Liver (tissue), 9 donors: ENCODE measurements around the gene NHERF2. TPM values are rescaled to one million over a fixed set of nuclear protein-coding genes. Genes with fewer than 3 reads are reported as not detected.

Source experiments
- DNase-seq: peaks from one replicate; pipeline ENCODE4 v3.0.0-alpha.2; 2017; ENCODE audit warnings: low spot score
- H3K27ac ChIP-seq, 2 donors: one replicate each; pipeline ENCODE4 v1.7.0; 2013; ENCODE audit warnings: inconsistent platforms in 2 of 2, low read length in 2 of 2, control low read depth in 1 of 2, low read depth in 1 of 2, mild to moderate bottlenecking in 1 of 2
- H3K27me3 ChIP-seq, 4 donors: one replicate each; pipeline versions ENCODE4 v1.6.1 to v1.7.0; 2013; ENCODE audit warnings: low read length in 3 of 4, inconsistent platforms in 1 of 4, mild to moderate bottlenecking in 1 of 4, moderate library complexity in 1 of 4; ENCODE audit not compliant: control insufficient read depth in 4 of 4, insufficient read depth in 4 of 4
- H3K36me3 ChIP-seq, 4 donors: one replicate each; pipeline versions ENCODE4 v1.6.1 to v1.7.0; 2013; ENCODE audit warnings: low read length in 3 of 4, mild to moderate bottlenecking in 3 of 4, low read depth in 1 of 4, moderate library complexity in 1 of 4; ENCODE audit not compliant: control insufficient read depth in 4 of 4, insufficient read depth in 3 of 4
- H3K4me1 ChIP-seq, 4 donors: one replicate each; pipeline versions ENCODE4 v1.6.1 to v1.7.0; 2013; ENCODE audit warnings: low read length in 3 of 4, mild to moderate bottlenecking in 3 of 4, moderate library complexity in 1 of 4; ENCODE audit not compliant: control insufficient read depth in 4 of 4, insufficient read depth in 4 of 4
- H3K4me3 ChIP-seq, 3 donors: one replicate each; pipeline versions ENCODE4 v1.6.1 to v1.7.0; 2013; ENCODE audit warnings: low read length in 3 of 3, control low read depth in 1 of 3, low read depth in 1 of 3, mild to moderate bottlenecking in 1 of 3
- H3K9ac ChIP-seq, 2 donors: one replicate each; pipeline ENCODE4 v1.7.0; 2013; ENCODE audit warnings: low read length in 2 of 2, mild to moderate bottlenecking in 2 of 2, moderate library complexity in 2 of 2, control low read depth in 1 of 2, low read depth in 1 of 2
- H3K9me3 ChIP-seq, 4 donors: one replicate each; pipeline versions ENCODE4 v1.6.1 to v1.7.0; 2013; ENCODE audit warnings: low read length in 3 of 4; ENCODE audit not compliant: control insufficient read depth in 4 of 4
- EGR1 ChIP-seq, 2 donors: IDR thresholded peaks; 2 replicates each; pipeline ENCODE4 v1.6.1; 2016 to 2018; ENCODE audit warnings: antibody characterized with exemption in 2 of 2, low read depth in 2 of 2
- FOXA1 ChIP-seq: IDR thresholded peaks from 2 replicates; pipeline ENCODE4 v1.6.1; 2016; ENCODE audit warnings: antibody characterized with exemption
- FOXA2 ChIP-seq: IDR thresholded peaks from 2 replicates; pipeline ENCODE4 v1.6.1; 2016; ENCODE audit warnings: antibody characterized with exemption
- GABPA ChIP-seq, 2 donors: IDR thresholded peaks in 1 of 2; conservative IDR thresholded peaks in 1 of 2; 2 replicates each; pipeline ENCODE4 v1.6.1; 2016; ENCODE audit warnings: antibody characterized with exemption in 2 of 2, mild to moderate bottlenecking in 1 of 2, moderate library complexity in 1 of 2
- HNF4A ChIP-seq, 2 donors: conservative IDR thresholded peaks; 2 replicates each; pipeline ENCODE4 v1.6.1; 2016; ENCODE audit warnings: antibody characterized with exemption in 2 of 2, mild to moderate bottlenecking in 2 of 2
- HNF4G ChIP-seq: IDR thresholded peaks from 2 replicates; pipeline ENCODE4 v1.6.1; 2016; ENCODE audit warnings: antibody characterized with exemption
- JUND ChIP-seq, 2 donors: IDR thresholded peaks; 2 replicates each; pipeline ENCODE4 v1.6.1; 2016; ENCODE audit warnings: antibody characterized with exemption in 2 of 2
- NR2F2 ChIP-seq: IDR thresholded peaks from 2 replicates; pipeline ENCODE4 v1.6.1; 2016; ENCODE audit warnings: antibody characterized with exemption
- RAD21 ChIP-seq, 2 donors: IDR thresholded peaks; 2 replicates each; pipeline ENCODE4 v1.6.1; 2016; ENCODE audit warnings: antibody characterized with exemption in 2 of 2, mild to moderate bottlenecking in 2 of 2
- RXRA ChIP-seq, 2 donors: IDR thresholded peaks; 2 replicates each; pipeline ENCODE4 v1.6.1; 2017 to 2018; ENCODE audit warnings: antibody characterized with exemption in 2 of 2, mild to moderate bottlenecking in 1 of 2
- SP1 ChIP-seq: IDR thresholded peaks from 2 replicates; pipeline ENCODE4 v1.6.1; 2018; ENCODE audit warnings: antibody characterized with exemption, mild to moderate bottlenecking
- TAF1 ChIP-seq: conservative IDR thresholded peaks from 2 replicates; pipeline ENCODE4 v1.6.1; 2016; ENCODE audit warnings: antibody characterized with exemption, mild to moderate bottlenecking
- YY1 ChIP-seq: IDR thresholded peaks from 2 replicates; pipeline ENCODE4 v1.6.1; 2016; ENCODE audit warnings: antibody characterized with exemption, mild to moderate bottlenecking
- WGBS: extraction: QIAGEN DNeasy Blood & Tissue Kit; methylation state at CpG from one replicate; pipeline ENCODE4 v1.1.7; 2013; 5-methylcytosine and 5-hydroxymethylcytosine counted together
- polyA plus RNA-seq, 2 donors: library from polyadenylated mRNA; stranded (reverse) in 1 of 2; unstranded in 1 of 2; fragments of 200-250 nt in 1 of 2; fragments of >200 nt in 1 of 2; fragmentation: Nextera tagmentation in 1 of 2; extraction: Ambion mirVana in 1 of 2; gene quantifications; one replicate each; pipeline versions ENCODE4 v1.2.1 to v1.2.3, GENCODE V29; 2013 to 2015
- total RNA-seq, 2 donors: library from RNA; depleted of rRNA; stranded (reverse); fragments of >200 nt; gene quantifications; one replicate each; pipeline ENCODE4 v1.2.3, GENCODE V29; 2014
- TF ChIP-seq, protein P1 (sequence below): IDR thresholded peaks from 2 replicates; pipeline ENCODE4 v1.6.1; 2016; ENCODE audit warnings: antibody characterized with exemption
- TF ChIP-seq, protein P2 (sequence below): IDR thresholded peaks from 2 replicates; pipeline ENCODE4 v1.6.1; 2016; ENCODE audit warnings: antibody characterized with exemption
- TF ChIP-seq, protein P3 (sequence below): IDR thresholded peaks from 2 replicates; pipeline ENCODE4 v1.6.1; 2016; ENCODE audit warnings: antibody characterized with exemption, mild to moderate bottlenecking
- TF ChIP-seq, protein P4 (sequence below): IDR thresholded peaks from 2 replicates; pipeline ENCODE4 v1.6.1; 2016; ENCODE audit warnings: antibody characterized with exemption
- TF ChIP-seq, protein P5 (sequence below): fragments of 150-350 bp; IDR thresholded peaks from 2 replicates; pipeline ENCODE4 v1.5.1; 2017; ENCODE audit warnings: improper control_type of control experiment, low read depth, low read length; ENCODE audit not compliant: missing input control
- donor health status: healthy.
- donor health status: healthy.
- donor health status: healthy.
- donor health status: healthy.
- donor health status: healthy.

The NHERF2 gene
- total and polyA plus RNA-seq, 4 donors = 36.6 to 205 (median 74.1) TPM

DNA sequence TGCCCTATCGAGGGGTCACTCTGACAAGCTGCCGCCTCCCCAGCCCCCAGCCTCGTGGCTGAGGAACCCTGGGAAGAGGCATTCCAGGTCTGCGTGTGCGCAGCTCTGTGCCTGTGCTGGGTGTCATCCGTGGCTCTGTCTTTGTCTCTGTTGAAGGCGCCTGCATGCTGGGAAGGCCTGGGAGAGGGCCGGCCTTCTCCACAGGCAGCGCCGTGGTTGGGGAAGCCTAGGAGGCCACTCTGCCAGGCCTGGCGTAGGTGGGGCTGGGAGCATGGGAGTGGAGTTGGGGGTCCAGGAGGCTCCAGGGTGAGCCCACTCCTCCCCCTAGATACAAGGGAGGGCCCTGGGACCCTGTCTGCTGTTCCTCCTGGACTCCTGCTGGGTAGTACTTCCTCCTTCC is 3.3 kb downstream of the NHERF2 start:
- peak overlapping the region; percentile 75 to 94 for H3K9ac ChIP-seq
- H3K4me3 ChIP-seq = peak overlapping the region; percentile 41 to 99 (median 47)
- WGBS = 57% methylated on average over 11 of the region's 11 CpGs
- peaks cover 24 to 87% (median 67%) of the 10 kb centered on the region in 4 donors for H3K4me1 ChIP-seq
- H3K36me3 ChIP-seq = no peaks in the 10 kb centered on the region
- DNase-seq = no peak
- H3K9me3 ChIP-seq = no peaks in the 10 kb centered on the region
- H3K27ac ChIP-seq = peak overlapping the region; percentile 68 to 84
- TF ChIP-seq, protein P1, sequence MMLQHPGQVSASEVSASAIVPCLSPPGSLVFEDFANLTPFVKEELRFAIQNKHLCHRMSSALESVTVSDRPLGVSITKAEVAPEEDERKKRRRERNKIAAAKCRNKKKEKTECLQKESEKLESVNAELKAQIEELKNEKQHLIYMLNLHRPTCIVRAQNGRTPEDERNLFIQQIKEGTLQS = no peak
- TF ChIP-seq, protein P2, sequence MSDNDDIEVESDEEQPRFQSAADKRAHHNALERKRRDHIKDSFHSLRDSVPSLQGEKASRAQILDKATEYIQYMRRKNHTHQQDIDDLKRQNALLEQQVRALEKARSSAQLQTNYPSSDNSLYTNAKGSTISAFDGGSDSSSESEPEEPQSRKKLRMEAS = no peak
- TF ChIP-seq RAD21 (IDR thresholded peaks at IDR 0.05) (no peak), RXRA (IDR thresholded peaks at IDR 0.05) (no peak), FOXA2 (no peak), YY1 (no peak), TAF1 (no peak), FOXA1 (no peak), GABPA (IDR thresholded peaks at IDR 0.05 in 1 of 2, conservative IDR thresholded peaks at IDR 0.05 in 1 of 2) (no peak), HNF4A (conservative IDR thresholded peaks at IDR 0.05) (no peak), JUND (IDR thresholded peaks at IDR 0.05) (no peak), HNF4G (no peak), EGR1 (IDR thresholded peaks at IDR 0.05; ENCODE audit: low read depth in 2 of 2) (no peak), SP1 (no peak), NR2F2 (no peak)
- TF ChIP-seq, protein P3, sequence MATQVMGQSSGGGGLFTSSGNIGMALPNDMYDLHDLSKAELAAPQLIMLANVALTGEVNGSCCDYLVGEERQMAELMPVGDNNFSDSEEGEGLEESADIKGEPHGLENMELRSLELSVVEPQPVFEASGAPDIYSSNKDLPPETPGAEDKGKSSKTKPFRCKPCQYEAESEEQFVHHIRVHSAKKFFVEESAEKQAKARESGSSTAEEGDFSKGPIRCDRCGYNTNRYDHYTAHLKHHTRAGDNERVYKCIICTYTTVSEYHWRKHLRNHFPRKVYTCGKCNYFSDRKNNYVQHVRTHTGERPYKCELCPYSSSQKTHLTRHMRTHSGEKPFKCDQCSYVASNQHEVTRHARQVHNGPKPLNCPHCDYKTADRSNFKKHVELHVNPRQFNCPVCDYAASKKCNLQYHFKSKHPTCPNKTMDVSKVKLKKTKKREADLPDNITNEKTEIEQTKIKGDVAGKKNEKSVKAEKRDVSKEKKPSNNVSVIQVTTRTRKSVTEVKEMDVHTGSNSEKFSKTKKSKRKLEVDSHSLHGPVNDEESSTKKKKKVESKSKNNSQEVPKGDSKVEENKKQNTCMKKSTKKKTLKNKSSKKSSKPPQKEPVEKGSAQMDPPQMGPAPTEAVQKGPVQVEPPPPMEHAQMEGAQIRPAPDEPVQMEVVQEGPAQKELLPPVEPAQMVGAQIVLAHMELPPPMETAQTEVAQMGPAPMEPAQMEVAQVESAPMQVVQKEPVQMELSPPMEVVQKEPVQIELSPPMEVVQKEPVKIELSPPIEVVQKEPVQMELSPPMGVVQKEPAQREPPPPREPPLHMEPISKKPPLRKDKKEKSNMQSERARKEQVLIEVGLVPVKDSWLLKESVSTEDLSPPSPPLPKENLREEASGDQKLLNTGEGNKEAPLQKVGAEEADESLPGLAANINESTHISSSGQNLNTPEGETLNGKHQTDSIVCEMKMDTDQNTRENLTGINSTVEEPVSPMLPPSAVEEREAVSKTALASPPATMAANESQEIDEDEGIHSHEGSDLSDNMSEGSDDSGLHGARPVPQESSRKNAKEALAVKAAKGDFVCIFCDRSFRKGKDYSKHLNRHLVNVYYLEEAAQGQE = no peak
- TF ChIP-seq, protein P4, sequence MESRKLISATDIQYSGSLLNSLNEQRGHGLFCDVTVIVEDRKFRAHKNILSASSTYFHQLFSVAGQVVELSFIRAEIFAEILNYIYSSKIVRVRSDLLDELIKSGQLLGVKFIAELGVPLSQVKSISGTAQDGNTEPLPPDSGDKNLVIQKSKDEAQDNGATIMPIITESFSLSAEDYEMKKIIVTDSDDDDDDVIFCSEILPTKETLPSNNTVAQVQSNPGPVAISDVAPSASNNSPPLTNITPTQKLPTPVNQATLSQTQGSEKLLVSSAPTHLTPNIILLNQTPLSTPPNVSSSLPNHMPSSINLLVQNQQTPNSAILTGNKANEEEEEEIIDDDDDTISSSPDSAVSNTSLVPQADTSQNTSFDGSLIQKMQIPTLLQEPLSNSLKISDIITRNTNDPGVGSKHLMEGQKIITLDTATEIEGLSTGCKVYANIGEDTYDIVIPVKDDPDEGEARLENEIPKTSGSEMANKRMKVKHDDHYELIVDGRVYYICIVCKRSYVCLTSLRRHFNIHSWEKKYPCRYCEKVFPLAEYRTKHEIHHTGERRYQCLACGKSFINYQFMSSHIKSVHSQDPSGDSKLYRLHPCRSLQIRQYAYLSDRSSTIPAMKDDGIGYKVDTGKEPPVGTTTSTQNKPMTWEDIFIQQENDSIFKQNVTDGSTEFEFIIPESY = no peak
- TF ChIP-seq, protein P5, sequence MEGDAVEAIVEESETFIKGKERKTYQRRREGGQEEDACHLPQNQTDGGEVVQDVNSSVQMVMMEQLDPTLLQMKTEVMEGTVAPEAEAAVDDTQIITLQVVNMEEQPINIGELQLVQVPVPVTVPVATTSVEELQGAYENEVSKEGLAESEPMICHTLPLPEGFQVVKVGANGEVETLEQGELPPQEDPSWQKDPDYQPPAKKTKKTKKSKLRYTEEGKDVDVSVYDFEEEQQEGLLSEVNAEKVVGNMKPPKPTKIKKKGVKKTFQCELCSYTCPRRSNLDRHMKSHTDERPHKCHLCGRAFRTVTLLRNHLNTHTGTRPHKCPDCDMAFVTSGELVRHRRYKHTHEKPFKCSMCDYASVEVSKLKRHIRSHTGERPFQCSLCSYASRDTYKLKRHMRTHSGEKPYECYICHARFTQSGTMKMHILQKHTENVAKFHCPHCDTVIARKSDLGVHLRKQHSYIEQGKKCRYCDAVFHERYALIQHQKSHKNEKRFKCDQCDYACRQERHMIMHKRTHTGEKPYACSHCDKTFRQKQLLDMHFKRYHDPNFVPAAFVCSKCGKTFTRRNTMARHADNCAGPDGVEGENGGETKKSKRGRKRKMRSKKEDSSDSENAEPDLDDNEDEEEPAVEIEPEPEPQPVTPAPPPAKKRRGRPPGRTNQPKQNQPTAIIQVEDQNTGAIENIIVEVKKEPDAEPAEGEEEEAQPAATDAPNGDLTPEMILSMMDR = no peak
- no peaks in the 10 kb centered on the region for H3K27me3 ChIP-seq
